ENCODE results near the gene KLRD1.
"Not testable (repeated sequence)": the region's sequence is repeated elsewhere in the genome, so short reads cannot be mapped to it uniquely, and the experiment has no call there.

Gene KLRD1

GRCh38 chr12:10339053-10339840, 31.6 kb downstream of the KLRD1 start:
- no peak for DNase-seq

- DNase-seq = not testable (repeated sequence)
These were observed 33.3 kb downstream of the KLRD1 start for GRCh38 chr12:10340946-10341345.

- no peak for DNase-seq
These were observed 34.3 kb downstream of the KLRD1 start for GRCh38 chr12:10341892-10342509.

- not testable (repeated sequence) for DNase-seq
These were observed 43.8 kb downstream of the KLRD1 start for GRCh38 chr12:10351457-10351856.

GRCh38 chr12:10354071-10354470, 46.4 kb downstream of the KLRD1 start:
- DNase-seq = no peak

GRCh38 chr12:10354502-10354901, 46.8 kb downstream of the KLRD1 start:
- no peak for DNase-seq

GRCh38 chr12:10358131-10358530, 50.5 kb downstream of the KLRD1 start:
- DNase-seq = no peak

GRCh38 chr12:10358969-10359368, 51.3 kb downstream of the KLRD1 start:
- no peak for DNase-seq

GRCh38 chr12:10361084-10361483, 53.4 kb downstream of the KLRD1 start:
- peak; percentile 89 for DNase-seq

GRCh38 chr12:10361622-10362021, 54.0 kb downstream of the KLRD1 start:
- DNase-seq = peak; percentile 35

- peak; percentile 44 for DNase-seq
These were observed 54.7 kb downstream of the KLRD1 start for GRCh38 chr12:10362325-10362724.

GRCh38 chr12:10362828-10363657, 55.4 kb downstream of the KLRD1 start:
- DNase-seq = peak; percentile 1

GRCh38 chr12:10363658-10363913, 55.9 kb downstream of the KLRD1 start:
- peak; percentile 35 for DNase-seq

- DNase-seq = peak; percentile 69
These were observed 56.5 kb downstream of the KLRD1 start for GRCh38 chr12:10363914-10364814.

- DNase-seq = peak; percentile 93
These were observed 57.3 kb downstream of the KLRD1 start for GRCh38 chr12:10364815-10365622.

- DNase-seq = peak; percentile 10
These were observed 58.2 kb downstream of the KLRD1 start for GRCh38 chr12:10365696-10366405.

- peak; percentile 49 for DNase-seq
These were observed 59.2 kb downstream of the KLRD1 start for GRCh38 chr12:10366875-10367274.

GRCh38 chr12:10367714-10368113, 60.0 kb downstream of the KLRD1 start:
- DNase-seq = not testable (repeated sequence)

- no peak for DNase-seq
These were observed 60.8 kb downstream of the KLRD1 start for GRCh38 chr12:10368206-10369171.
